SH-SY5Y (cell line): Measurements from ENCODE around the gene SQSTM1.

Experiments
- GATA2 ChIP-seq: IDR thresholded peaks from 2 replicates; pipeline ENCODE4 v1.6.1; 2011; ENCODE audit warnings: mild to moderate bottlenecking, low read depth, low read length
- GATA3 ChIP-seq: IDR thresholded peaks from 2 replicates; pipeline ENCODE4 v1.6.1; 2011; ENCODE audit warnings: low read depth, mild to moderate bottlenecking, low read length, moderate library complexity

- no peak for TF ChIP-seq GATA3
- TF ChIP-seq GATA2: no peak
Measured at GRCh38 chr5:179852993-179853547, 32.4 kb downstream of the SQSTM1 start.
